Mesothelial cell of epicardium (in vitro differentiated cells): ENCODE data around the gene DCDC1. TPM values are rescaled to one million over a fixed set of nuclear protein-coding genes. Genes with fewer than 3 reads are reported as not detected.

ENCODE experiments used
- DNase-seq, 2 experiments: peaks; one replicate each; pipeline ENCODE4 v3.0.0; 2021; ENCODE audit warnings: low spot score in 2 of 2; ENCODE audit not compliant: unreplicated experiment in 2 of 2
- H3K27ac Mint-ChIP-seq: 2 replicates; pipeline ENCODE4 v1.8.0; 2021; ENCODE audit warnings: mixed read lengths
- H3K27me3 Mint-ChIP-seq: 2 replicates; pipeline ENCODE4 v1.8.0; 2021; ENCODE audit warnings: low read depth, mixed read lengths
- H3K36me3 Mint-ChIP-seq: 2 replicates; pipeline ENCODE4 v1.8.0; 2021; ENCODE audit warnings: mixed read lengths
- H3K4me1 Mint-ChIP-seq: 2 replicates; pipeline ENCODE4 v1.8.0; 2021; ENCODE audit warnings: mixed read lengths
- H3K4me3 Mint-ChIP-seq: 2 replicates; pipeline ENCODE4 v1.8.0; 2021; ENCODE audit warnings: mild to moderate bottlenecking, moderate library complexity, mixed read lengths
- H3K9me3 Mint-ChIP-seq: 2 replicates; pipeline ENCODE4 v1.8.0; 2021; ENCODE audit warnings: mixed read lengths
- CTCF ChIP-seq: fragments of 200-600 bp; sonication (generic); IDR thresholded peaks from one replicate; pipeline ENCODE4 v1.5.0; 2021; ENCODE audit warnings: antibody characterized with exemption; ENCODE audit not compliant: unreplicated experiment
- total RNA-seq: library from RNA; stranded (reverse); gene quantifications from 3 replicates; pipeline ENCODE4 v1.2.1, GENCODE V29; 2021

DCDC1 gene
- total RNA-seq, 1 donor from 2014 or later: 1.2 TPM

- TF ChIP-seq CTCF: no peak
- no peaks in the 10 kb centered on the region for H3K4me1 Mint-ChIP-seq
- H3K27me3 Mint-ChIP-seq: peaks cover 7% of the 10 kb centered on the region
- no peak for DNase-seq
- no peak overlapping the region for H3K27ac Mint-ChIP-seq
- no peak overlapping the region for H3K4me3 Mint-ChIP-seq
- H3K36me3 Mint-ChIP-seq: peaks cover 4% of the 10 kb centered on the region
- peaks cover 22% of the 10 kb centered on the region for H3K9me3 Mint-ChIP-seq
Observed at GRCh38 chr11:31092638-31093037, 276.9 kb downstream of the DCDC1 start.

- no peak for DNase-seq
- H3K36me3 Mint-ChIP-seq: peaks cover 4% of the 10 kb centered on the region
- no peak overlapping the region for H3K4me3 Mint-ChIP-seq
- H3K27ac Mint-ChIP-seq: no peak overlapping the region
- H3K4me1 Mint-ChIP-seq: no peaks in the 10 kb centered on the region
- no peaks in the 10 kb centered on the region for H3K27me3 Mint-ChIP-seq
- peaks cover 22% of the 10 kb centered on the region for H3K9me3 Mint-ChIP-seq
- TF ChIP-seq CTCF: no peak
Observed at GRCh38 chr11:31089117-31089516, 280.4 kb downstream of the DCDC1 start.

GRCh38 chr11:31069447-31070205 is 299.9 kb downstream of the DCDC1 start:
- Mint-ChIP-seq H3K9me3 (no peaks in the 10 kb centered on the region), H3K4me3 (no peak overlapping the region), H3K36me3 (no peaks in the 10 kb centered on the region), H3K27ac (no peak overlapping the region), H3K4me1 (no peaks in the 10 kb centered on the region), H3K27me3 (peaks cover 2% of the 10 kb centered on the region)
- DNase-seq: no peak
- no peak for TF ChIP-seq CTCF

GRCh38 chr11:31060880-31061279 is 308.7 kb downstream of the DCDC1 start:
- no peak for TF ChIP-seq CTCF
- peaks cover 4% of the 10 kb centered on the region for H3K4me1 Mint-ChIP-seq
- H3K4me3 Mint-ChIP-seq: no peak overlapping the region
- peaks cover 3% of the 10 kb centered on the region for H3K27me3 Mint-ChIP-seq
- no peaks in the 10 kb centered on the region for H3K36me3 Mint-ChIP-seq
- no peak for DNase-seq
- H3K27ac Mint-ChIP-seq: no peak overlapping the region
- no peaks in the 10 kb centered on the region for H3K9me3 Mint-ChIP-seq

DNA sequence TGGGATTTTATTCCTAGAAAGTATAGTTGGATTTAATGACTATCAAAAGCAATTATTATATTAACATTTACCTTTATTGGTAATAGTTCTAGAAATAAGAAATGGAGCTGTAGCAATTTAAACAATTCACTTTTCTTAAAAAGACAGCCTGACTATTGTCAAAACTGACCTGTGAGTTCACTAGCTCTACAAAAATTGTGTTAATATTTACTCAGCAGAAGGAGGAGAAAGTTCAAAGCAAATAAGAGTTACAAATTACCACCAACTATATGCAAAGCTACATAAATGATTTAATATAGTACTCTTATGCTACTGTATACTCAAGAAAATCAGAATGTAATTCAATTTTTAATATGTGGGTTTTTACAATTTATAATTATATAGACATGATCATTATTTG is 310.0 kb downstream of the DCDC1 start:
- H3K9me3 Mint-ChIP-seq: peaks cover 6% of the 10 kb centered on the region
- H3K27ac Mint-ChIP-seq: no peak overlapping the region
- TF ChIP-seq CTCF: no peak
- no peak overlapping the region for H3K4me3 Mint-ChIP-seq
- no peaks in the 10 kb centered on the region for H3K36me3 Mint-ChIP-seq
- DNase-seq: no peak
- H3K27me3 Mint-ChIP-seq: peaks cover 1% of the 10 kb centered on the region
- peaks cover 4% of the 10 kb centered on the region for H3K4me1 Mint-ChIP-seq
